Activated CD8-positive, alpha-beta T cell treated with anti-CD3 and anti-CD28 coated beads, Interleukin-2, amount 10 ng/mL, durations not matched to agents 7 days and 5 days (primary cell): Measurements from ENCODE around the gene CHKB. TPM values are rescaled to one million over a fixed set of nuclear protein-coding genes. Genes with fewer than 3 reads are reported as not detected.

Source experiments
- ATAC-seq: fragments of 150-1000 bp; cut with Tn5 transposase; one replicate; pipeline ENCODE4 v1.10.0; 2021; ENCODE audit warnings: moderate library complexity
- CTCF ChIA-PET: fragments of 350-600 bp; sonication (Branson Sonifier 250); formaldehyde crosslinking; loops from one replicate; lab custom pipeline; 2021; ENCODE audit warnings: antibody characterized with exemption; lab: Charles Lee
- POLR2A ChIA-PET: fragments of 350-600 bp; sonication (Branson Sonifier 250); formaldehyde crosslinking; loops from one replicate; lab custom pipeline; 2021; ENCODE audit warnings: antibody characterized with exemption; lab: Charles Lee
- DNase-seq: peaks from one replicate; pipeline ENCODE4 v3.0.0-alpha.2; 2020
- H3K27ac Mint-ChIP-seq: one replicate; pipeline ENCODE4 v1.8.0; 2021; ENCODE audit warnings: mild to moderate bottlenecking, mixed read lengths
- H3K27me3 Mint-ChIP-seq: one replicate; pipeline ENCODE4 v1.8.0; 2021; ENCODE audit warnings: low read depth, mixed read lengths
- H3K36me3 Mint-ChIP-seq: one replicate; pipeline ENCODE4 v1.8.0; 2021; ENCODE audit warnings: low read depth, mixed read lengths
- H3K4me1 Mint-ChIP-seq: one replicate; pipeline ENCODE4 v1.8.0; 2021; ENCODE audit warnings: low read depth, mixed read lengths
- H3K4me3 Mint-ChIP-seq: one replicate; pipeline ENCODE4 v1.8.0; 2021; ENCODE audit warnings: mild to moderate bottlenecking, mixed read lengths
- H3K9me3 Mint-ChIP-seq: one replicate; pipeline ENCODE4 v1.8.0; 2022; ENCODE audit warnings: mixed read lengths; ENCODE audit not compliant: insufficient read depth
- total RNA-seq, 2 experiments: library from RNA; stranded (reverse); gene quantifications; one replicate each; pipeline ENCODE4 v1.2.3, GENCODE V29; 2021

CHKB gene
- total RNA-seq, 2 experiments from 2014 or later = 98.9 to 101 TPM

DNA sequence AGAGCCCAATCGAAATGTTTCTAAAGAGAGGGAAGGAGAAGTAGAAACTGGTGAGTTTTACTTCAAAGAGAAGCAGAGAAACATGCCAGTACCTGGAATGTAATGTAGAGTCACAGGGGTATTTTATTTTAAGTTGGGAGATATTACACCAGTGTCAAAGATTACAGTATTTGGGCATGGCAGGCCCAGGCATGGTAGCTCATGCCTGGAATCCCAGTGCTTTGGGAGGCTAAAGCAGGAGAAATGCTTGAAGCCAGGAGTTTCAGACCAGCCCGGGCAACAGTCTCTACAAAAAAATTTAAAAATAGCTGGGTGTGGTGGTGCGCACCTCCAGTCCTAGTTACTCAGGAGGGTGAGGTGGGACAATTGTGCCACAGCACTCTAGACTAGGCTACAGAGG lies 22.6 kb downstream of the CHKB start:
- ATAC-seq (no peak), DNase-seq (no peak)
- POLR2A ChIA-PET = interaction anchor here (1.1 to 2.2 kb wide), 4 partner anchors 11 to 34 kb away, joined by 3 to 11 read pairs (median 6); partner anchors contain the start of gene SCO2
- Mint-ChIP-seq H3K9me3 (no peaks in the 10 kb centered on the region), H3K4me3 (no peak overlapping the region), H3K27ac (no peak overlapping the region), H3K36me3 (no peaks in the 10 kb centered on the region), H3K27me3 (peaks cover 25% of the 10 kb centered on the region), H3K4me1 (peaks cover 19% of the 10 kb centered on the region)
- CTCF ChIA-PET = interaction anchor here (1.0 to 2.8 kb wide), 2 partner anchors 13 to 34 kb away, joined by 5 to 11 read pairs; partner anchors contain the start of gene SCO2

DNA sequence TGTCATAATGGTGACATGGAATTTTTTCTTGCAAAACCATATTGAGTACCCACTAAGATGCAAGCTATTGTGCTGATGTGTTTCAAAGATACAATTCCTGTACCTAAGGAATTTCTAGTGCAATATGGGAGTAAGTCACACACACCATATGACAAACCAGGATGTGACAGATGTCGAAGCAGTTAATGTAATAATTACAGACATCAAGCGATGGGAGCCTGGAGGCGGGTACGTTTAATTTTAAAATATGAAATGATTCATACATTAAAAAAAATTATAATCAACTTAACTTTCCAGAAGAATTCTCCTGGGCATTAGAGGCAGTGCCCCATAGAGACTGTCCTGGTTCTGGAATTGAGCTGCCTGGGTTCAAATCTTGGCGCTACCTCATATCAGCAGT lies 25.9 kb downstream of the CHKB start:
- ATAC-seq = no peak

DNA sequence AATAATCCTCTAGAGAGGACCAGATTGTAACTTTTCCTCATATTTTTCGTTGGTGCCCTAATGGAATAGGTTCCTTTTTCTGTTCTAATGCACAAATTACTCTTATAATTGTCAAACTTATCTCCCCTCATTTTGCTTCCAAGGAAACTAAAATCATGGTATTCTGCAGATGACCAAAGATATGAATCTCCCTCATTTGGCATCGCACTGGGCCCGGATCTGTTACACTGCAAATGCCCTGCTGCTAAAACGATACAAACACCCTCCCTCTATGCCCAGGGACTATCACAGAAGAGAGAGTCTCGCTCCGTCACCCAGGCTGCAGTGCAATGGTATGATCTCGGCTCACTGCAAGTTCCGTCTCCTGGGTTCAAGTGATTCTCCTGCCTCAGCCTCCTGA lies 29.3 kb downstream of the CHKB start:
- CTCF ChIA-PET = interaction anchor here (1.1 to 2.6 kb wide), 3 partner anchors 10 to 67 kb away, joined by 3 to 15 read pairs (median 3); partner anchors contain the start of genes SCO2 and SYCE3
- DNase-seq (no peak), ATAC-seq (no peak)
- no peak overlapping the region for H3K27ac Mint-ChIP-seq
- POLR2A ChIA-PET = interaction anchor here (6.5 kb wide), 1 partner anchor 14 kb away, joined by 120 read pairs; no protein-coding TSS in a partner anchor
- no peak overlapping the region for H3K4me3 Mint-ChIP-seq
- no peaks in the 10 kb centered on the region for H3K9me3 Mint-ChIP-seq
- peaks cover 6% of the 10 kb centered on the region for H3K36me3 Mint-ChIP-seq
- peaks cover 11% of the 10 kb centered on the region for H3K4me1 Mint-ChIP-seq
- peaks cover 9% of the 10 kb centered on the region for H3K27me3 Mint-ChIP-seq

More for the DNA sequence above, 25.9 kb downstream of the CHKB start:
- peaks cover 6% of the 10 kb centered on the region for H3K4me1 Mint-ChIP-seq
- H3K27me3 Mint-ChIP-seq = peaks cover 19% of the 10 kb centered on the region
- H3K27ac Mint-ChIP-seq = no peak overlapping the region
- no peak overlapping the region for H3K4me3 Mint-ChIP-seq
- ChIA-PET POLR2A (interaction anchor here (1.2 to 1.5 kb wide), 3 partner anchors 11 to 31 kb away, joined by 3 to 7 read pairs (median 3); partner anchors contain the start of genes KLHDC7B and SCO2), CTCF (interaction anchor here (1.1 to 1.8 kb wide), 3 partner anchors 11 to 35 kb away, joined by 3 to 6 read pairs (median 4); partner anchors contain the start of gene KLHDC7B)
- no peaks in the 10 kb centered on the region for H3K9me3 Mint-ChIP-seq
- DNase-seq = no peak
- H3K36me3 Mint-ChIP-seq = no peaks in the 10 kb centered on the region

DNA sequence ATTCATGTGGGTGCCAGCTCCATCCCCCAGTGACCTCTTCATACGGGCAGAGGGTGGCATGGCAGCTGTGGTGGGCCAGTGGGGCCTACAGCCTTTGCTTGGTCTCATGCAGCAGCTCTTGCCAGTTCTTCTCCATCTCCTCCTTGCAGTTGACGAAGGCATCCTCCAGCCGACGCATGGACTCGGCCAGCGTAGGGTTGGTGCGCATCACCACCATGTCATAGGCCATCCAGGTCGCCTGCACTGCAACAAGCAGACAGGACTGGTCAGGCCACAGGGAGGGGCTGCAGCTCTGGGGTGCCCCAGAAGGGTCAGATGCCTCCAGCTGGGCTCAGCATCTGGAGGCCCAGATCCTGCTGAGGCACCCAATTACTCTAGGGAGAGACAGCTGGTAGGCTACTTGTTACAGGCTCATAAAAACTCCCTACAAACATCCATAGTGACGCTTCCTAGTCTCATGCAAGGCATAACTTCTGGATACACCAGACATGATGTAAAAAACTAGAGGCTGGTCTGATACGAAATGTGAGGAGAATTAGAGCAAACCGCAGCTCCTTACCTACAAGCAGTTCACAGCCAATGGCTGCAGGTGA lies 31.4 kb downstream of the CHKB start:
- DNase-seq (no peak), ATAC-seq (no peak)
- peaks cover 6% of the 10 kb centered on the region for H3K36me3 Mint-ChIP-seq
- H3K27ac Mint-ChIP-seq = no peak overlapping the region
- ChIA-PET CTCF (interaction anchor here (1.4 to 5.1 kb wide), 4 partner anchors 12 to 69 kb away, joined by 4 to 38 read pairs (median 12); partner anchors contain the start of genes SCO2 and SYCE3), POLR2A (interaction anchor here (0.9 to 8.4 kb wide), 6 partner anchors 12 to 70 kb away, joined by 3 to 142 read pairs (median 54); partner anchors contain the start of genes CHKB, SCO2 and TYMP)
- no peaks in the 10 kb centered on the region for H3K9me3 Mint-ChIP-seq
- H3K27me3 Mint-ChIP-seq = peaks cover 7% of the 10 kb centered on the region
- H3K4me1 Mint-ChIP-seq = peaks cover 18% of the 10 kb centered on the region
- H3K4me3 Mint-ChIP-seq = no peak overlapping the region

DNA sequence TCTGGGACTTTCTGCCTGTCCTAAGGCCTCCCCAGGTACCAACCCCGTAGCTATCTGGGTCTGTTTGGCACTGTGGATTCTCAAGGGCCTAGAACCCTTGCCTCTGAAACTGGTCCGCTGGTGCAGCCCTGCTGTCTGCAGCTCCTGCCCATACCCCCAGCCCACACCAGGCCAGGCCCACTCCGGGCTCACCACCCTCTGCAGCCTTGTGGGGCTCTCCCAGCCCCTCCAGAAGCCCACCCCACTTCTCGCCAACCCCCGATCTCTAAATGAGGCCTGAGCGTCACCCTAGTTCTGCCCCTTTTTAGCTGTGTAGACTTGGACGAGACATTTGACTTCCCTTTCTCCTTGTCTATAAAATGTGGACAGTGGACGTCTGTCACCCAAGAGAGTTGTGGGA lies 32.3 kb downstream of the CHKB start:
- Mint-ChIP-seq H3K9me3 (no peaks in the 10 kb centered on the region), H3K36me3 (peaks cover 6% of the 10 kb centered on the region), H3K4me1 (peaks cover 26% of the 10 kb centered on the region), H3K4me3 (peak overlapping the region; percentile 74), H3K27ac (peak overlapping the region; percentile 83), H3K27me3 (peaks cover 2% of the 10 kb centered on the region)
- ChIA-PET CTCF (interaction anchor here (1.4 to 5.1 kb wide), 4 partner anchors 11 to 70 kb away, joined by 4 to 38 read pairs (median 12); partner anchors contain the start of genes SCO2 and SYCE3), POLR2A (interaction anchor here (0.9 to 8.4 kb wide), 6 partner anchors 11 to 71 kb away, joined by 3 to 142 read pairs (median 54); partner anchors contain the start of genes CHKB, SCO2 and TYMP)
- no peak for DNase-seq
- no peak for ATAC-seq

DNA sequence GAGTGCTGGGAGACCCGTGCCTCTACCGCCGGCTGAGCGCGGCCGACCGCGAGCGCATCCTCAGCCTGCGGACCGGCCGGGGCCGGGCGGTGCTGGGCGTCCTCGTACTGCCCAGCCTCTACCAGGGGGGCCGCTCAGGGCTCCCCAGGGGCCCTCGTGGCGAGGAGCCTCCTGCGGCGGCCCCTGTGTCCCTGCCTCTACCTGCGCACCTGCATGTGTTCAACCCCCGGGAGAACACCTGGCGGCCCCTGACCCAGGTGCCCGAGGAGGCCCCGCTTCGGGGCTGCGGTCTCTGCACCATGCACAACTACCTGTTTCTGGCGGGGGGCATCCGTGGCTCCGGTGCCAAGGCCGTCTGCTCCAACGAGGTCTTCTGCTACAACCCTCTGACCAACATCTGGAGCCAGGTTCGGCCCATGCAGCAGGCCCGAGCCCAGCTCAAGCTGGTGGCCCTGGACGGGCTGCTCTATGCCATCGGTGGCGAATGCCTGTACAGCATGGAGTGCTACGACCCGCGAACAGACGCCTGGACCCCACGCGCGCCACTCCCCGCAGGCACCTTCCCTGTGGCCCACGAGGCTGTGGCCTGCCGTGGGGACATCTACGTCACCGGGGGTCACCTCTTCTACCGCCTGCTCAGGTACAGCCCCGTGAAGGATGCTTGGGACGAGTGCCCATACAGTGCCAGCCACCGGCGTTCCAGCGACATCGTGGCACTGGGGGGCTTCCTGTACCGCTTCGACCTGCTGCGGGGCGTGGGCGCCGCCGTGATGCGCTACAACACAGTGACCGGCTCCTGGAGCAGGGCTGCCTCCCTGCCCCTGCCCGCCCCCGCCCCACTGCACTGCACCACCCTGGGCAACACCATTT lies 33.5 kb downstream of the CHKB start:
- CTCF ChIA-PET = interaction anchor here (0.9 to 5.5 kb wide), 7 partner anchors 9 to 71 kb away, joined by 3 to 57 read pairs (median 20); partner anchors contain the start of genes CHKB, SCO2 and SYCE3
- H3K9me3 Mint-ChIP-seq = no peaks in the 10 kb centered on the region
- ATAC-seq (peak; percentile 8), DNase-seq (no peak)
- H3K27ac Mint-ChIP-seq = peak overlapping the region; percentile 86
- H3K27me3 Mint-ChIP-seq = no peaks in the 10 kb centered on the region
- H3K36me3 Mint-ChIP-seq = peaks cover 6% of the 10 kb centered on the region
- H3K4me1 Mint-ChIP-seq = peaks cover 39% of the 10 kb centered on the region
- POLR2A ChIA-PET = interaction anchor here (1.0 to 8.4 kb wide), 12 partner anchors 9 to 72 kb away, joined by 3 to 142 read pairs (median 10); partner anchors contain the start of genes CHKB, SCO2, SYCE3 and TYMP
- peak overlapping the region; percentile 77 for H3K4me3 Mint-ChIP-seq

DNA sequence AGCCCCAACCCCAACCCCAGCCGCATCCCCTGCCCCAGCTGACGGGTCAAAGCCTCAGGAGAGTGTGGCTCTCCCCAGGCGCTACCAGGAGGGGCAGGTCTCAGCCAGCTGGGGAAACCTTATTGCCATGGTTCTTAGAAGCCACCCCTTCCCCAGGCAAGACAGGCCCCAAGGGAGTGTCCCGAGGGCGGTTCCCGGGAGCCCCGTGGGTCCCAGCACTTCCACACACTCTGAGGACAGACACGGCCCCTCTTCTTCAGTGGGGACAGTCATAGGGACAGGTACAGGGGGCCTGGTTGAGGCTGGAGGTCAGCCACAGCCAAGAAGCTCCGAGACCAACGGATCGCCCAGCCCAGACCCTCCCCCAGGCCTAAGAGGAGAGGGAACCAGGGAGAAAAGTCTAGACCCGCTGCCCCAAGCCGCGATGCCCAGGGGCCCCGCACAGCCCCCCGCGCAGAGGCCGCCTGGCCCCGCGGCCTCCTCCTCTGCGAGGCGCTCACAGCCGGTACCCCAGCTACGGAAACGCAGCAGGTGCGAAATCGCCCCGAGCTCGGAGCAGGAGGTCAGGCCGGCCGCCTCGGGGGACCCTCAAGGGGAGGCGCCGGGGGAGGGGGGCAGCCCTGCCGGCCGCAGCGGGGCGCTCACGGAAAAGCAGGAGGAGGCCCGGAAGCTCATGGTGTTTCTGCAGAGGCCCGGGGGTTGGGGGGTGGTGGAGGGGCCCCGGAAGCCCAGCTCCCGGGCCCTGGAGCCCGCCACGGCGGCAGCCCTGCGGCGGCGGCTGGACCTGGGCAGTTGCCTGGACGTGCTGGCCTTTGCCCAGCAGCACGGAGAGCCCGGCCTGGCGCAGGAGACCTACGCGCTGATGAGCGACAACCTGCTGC lies 34.4 kb downstream of the CHKB start:
- ATAC-seq (peak; percentile 37), DNase-seq (peak; percentile 74)
- POLR2A ChIA-PET = interaction anchor here (0.6 to 8.4 kb wide), 15 partner anchors 9 to 78 kb away, joined by 3 to 142 read pairs (median 9); partner anchors contain the start of genes CHKB, CPT1B, LMF2 and NCAPH2
- no peaks in the 10 kb centered on the region for H3K9me3 Mint-ChIP-seq
- no peaks in the 10 kb centered on the region for H3K27me3 Mint-ChIP-seq
- peak overlapping the region; percentile 89 for H3K27ac Mint-ChIP-seq
- peaks cover 39% of the 10 kb centered on the region for H3K4me1 Mint-ChIP-seq
- peak overlapping the region; percentile 68 for H3K4me3 Mint-ChIP-seq
- CTCF ChIA-PET = interaction anchor here (0.6 to 5.5 kb wide), 11 partner anchors 9 to 75 kb away, joined by 3 to 57 read pairs (median 5); partner anchors contain the start of genes CHKB, LMF2, NCAPH2 and SCO2
- peaks cover 6% of the 10 kb centered on the region for H3K36me3 Mint-ChIP-seq

DNA sequence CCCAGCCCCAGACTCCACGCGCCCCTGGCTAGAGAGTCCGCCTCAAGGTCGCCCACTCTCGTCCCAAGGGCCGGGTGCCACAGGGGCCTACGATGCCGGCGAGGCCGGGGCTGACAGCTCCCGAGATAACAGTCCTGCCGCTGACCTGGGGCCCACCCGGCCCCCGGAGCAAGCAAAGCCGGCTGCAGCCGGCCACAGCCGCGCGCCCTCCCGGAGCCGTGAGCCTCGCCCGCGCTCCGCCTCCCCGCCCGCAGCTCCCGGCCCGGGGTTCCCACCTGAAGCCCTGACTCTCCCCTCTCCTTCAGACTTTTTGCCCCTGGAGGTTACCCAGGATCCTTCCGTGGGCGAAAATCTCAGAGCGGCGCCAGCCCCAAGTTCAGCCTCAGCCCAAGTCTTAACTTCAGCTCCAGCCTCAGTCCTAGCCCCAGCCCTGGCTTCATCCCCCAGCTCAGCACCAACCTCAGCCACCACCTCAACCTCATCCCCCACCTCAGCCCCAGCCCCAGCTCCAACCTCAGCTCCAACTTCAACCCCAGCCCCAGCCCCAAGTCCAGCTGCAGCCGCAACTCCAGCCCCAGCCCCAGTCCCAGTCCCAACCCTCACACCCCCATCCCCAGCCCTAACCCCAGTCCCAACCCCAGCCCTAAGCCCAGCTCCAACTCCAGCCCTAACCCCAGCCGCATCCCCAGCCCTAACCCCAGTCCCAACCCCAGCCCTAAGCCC lies 35.2 kb downstream of the CHKB start:
- H3K36me3 Mint-ChIP-seq = peaks cover 8% of the 10 kb centered on the region
- peak overlapping the region; percentile 65 for H3K4me3 Mint-ChIP-seq
- H3K4me1 Mint-ChIP-seq = peaks cover 42% of the 10 kb centered on the region
- ChIA-PET CTCF (interaction anchor here (1.1 to 5.5 kb wide), 7 partner anchors 8 to 74 kb away, joined by 3 to 57 read pairs (median 20); partner anchors contain the start of genes SCO2, SYCE3 and TYMP), POLR2A (interaction anchor here (0.9 to 8.4 kb wide), 11 partner anchors 8 to 77 kb away, joined by 3 to 142 read pairs (median 11); partner anchors contain the start of genes CHKB, CPT1B, LMF2 and NCAPH2)
- DNase-seq = no peak
- no peaks in the 10 kb centered on the region for H3K9me3 Mint-ChIP-seq
- no peak for ATAC-seq
- no peaks in the 10 kb centered on the region for H3K27me3 Mint-ChIP-seq
- peak overlapping the region; percentile 84 for H3K27ac Mint-ChIP-seq

DNA sequence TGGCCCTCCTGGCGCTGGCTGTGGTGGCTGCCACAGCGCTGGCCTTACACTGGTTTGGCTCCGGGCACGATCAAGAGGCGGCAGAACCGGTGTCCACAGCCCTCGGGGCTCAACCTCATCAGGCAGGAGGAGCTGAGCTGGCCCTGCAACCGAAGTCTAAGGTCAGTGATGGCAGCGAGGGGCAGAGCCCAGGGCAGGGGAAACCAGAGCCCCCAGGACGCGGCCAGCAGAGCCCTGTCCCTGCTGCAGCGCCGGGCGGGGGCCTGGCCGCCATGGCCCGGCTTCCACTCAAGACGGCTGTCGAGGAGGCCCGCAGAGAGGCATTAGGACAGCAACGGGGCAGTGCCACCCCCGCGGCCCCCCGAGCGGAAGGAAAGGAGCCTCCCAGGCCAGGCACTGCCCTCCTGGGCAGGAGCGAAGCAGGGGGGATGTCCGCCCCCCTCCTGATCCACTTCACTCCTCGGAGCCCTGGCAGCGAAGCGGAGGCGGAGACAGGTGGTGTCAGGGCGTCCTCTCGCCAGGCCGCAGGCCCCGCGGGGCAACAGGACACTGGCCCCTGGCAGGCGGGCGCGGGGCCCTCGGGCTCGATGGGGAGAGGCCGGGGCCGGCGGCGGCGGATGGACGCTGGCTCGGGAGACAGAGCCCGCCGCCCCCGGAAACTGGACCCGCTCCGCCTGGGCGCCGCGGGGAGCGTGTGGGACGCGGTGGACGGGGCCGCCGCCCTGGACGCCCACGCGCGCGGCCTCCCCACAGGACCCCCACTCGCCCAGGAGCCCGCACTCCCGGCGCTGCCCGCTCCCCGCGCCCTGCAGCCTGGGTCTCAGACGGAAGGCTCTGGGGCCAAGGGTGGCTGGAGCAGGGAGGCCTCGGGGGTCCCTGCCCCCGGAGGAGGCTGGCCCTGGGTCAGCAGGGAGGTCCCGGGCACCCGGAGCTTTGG lies 36.1 kb downstream of the CHKB start:
- Mint-ChIP-seq H3K27me3 (no peaks in the 10 kb centered on the region), H3K4me1 (peaks cover 50% of the 10 kb centered on the region), H3K9me3 (no peaks in the 10 kb centered on the region), H3K36me3 (peaks cover 14% of the 10 kb centered on the region), H3K27ac (peak overlapping the region; percentile 86), H3K4me3 (peak overlapping the region; percentile 57)
- no peak for DNase-seq
- ATAC-seq = no peak
- ChIA-PET CTCF (interaction anchor here (1.1 to 5.5 kb wide), 7 partner anchors 8 to 74 kb away, joined by 5 to 57 read pairs (median 21); partner anchors contain the start of genes SCO2, SYCE3 and TYMP), POLR2A (interaction anchor here (0.8 to 8.4 kb wide), 9 partner anchors 7 to 74 kb away, joined by 3 to 142 read pairs (median 13); partner anchors contain the start of genes CHKB, SCO2, SYCE3 and TYMP)
